Heart left ventricle (tissue), 16 donors: ENCODE data around the gene UMODL1. TPM values are rescaled to one million over a fixed set of nuclear protein-coding genes. Genes with fewer than 3 reads are reported as not detected.

Source experiments
- ATAC-seq, 4 donors: fragments of 200-7000 bp; cut with Tn5 transposase; one replicate each; pipeline ENCODE4 v1.9.1; 2020 to 2022; ENCODE audit warnings: moderate library complexity in 4 of 4, mild to moderate bottlenecking in 3 of 4, moderate number of reproducible peaks in 1 of 4
- DNase-seq, 5 donors: peaks; one replicate each; pipeline ENCODE4 v3.0.0-alpha.2; 2020
- H3K27ac ChIP-seq, 12 donors: fragments of 200-600 bp; sonication (generic) in 4 of 12; one replicate each; pipeline versions ENCODE4 v1.5.0 to v1.8.0; 2016 to 2022; ENCODE audit warnings: mild to moderate bottlenecking in 2 of 12
- H3K27me3 ChIP-seq, 9 donors: fragments of 200-600 bp; sonication (generic) in 2 of 9; one replicate each; pipeline versions ENCODE4 v1.5.1 to v1.8.0; 2016 to 2022; ENCODE audit warnings: mild to moderate bottlenecking in 3 of 9
- H3K36me3 ChIP-seq, 9 donors: fragments of 200-600 bp; sonication (generic) in 2 of 9; one replicate each; pipeline versions ENCODE4 v1.5.0 to v1.8.0; 2018 to 2022; ENCODE audit warnings: mild to moderate bottlenecking in 2 of 9
- H3K4me1 ChIP-seq, 12 donors: fragments of 200-600 bp; sonication (generic) in 4 of 12; one replicate each; pipeline versions ENCODE4 v1.5.0 to v1.8.0; 2016 to 2022; ENCODE audit warnings: mild to moderate bottlenecking in 3 of 12
- H3K4me3 ChIP-seq, 12 donors: fragments of 200-600 bp; sonication (generic) in 4 of 12; one replicate each; pipeline versions ENCODE4 v1.5.0 to v1.8.0; 2017 to 2022; ENCODE audit warnings: mild to moderate bottlenecking in 9 of 12, moderate library complexity in 4 of 12
- H3K9me3 ChIP-seq, 12 donors: fragments of 200-600 bp; sonication (generic) in 4 of 12; one replicate each; pipeline versions ENCODE4 v1.5.0 to v1.8.0; 2016 to 2022; ENCODE audit warnings: mild to moderate bottlenecking in 1 of 12
- CTCF ChIP-seq, 12 donors: fragments of 200-600 bp; sonication (generic) in 4 of 12; IDR thresholded peaks; one replicate each; pipeline versions ENCODE4 v1.5.0 to v1.8.0; 2018 to 2022; ENCODE audit warnings: antibody characterized with exemption in 12 of 12, mild to moderate bottlenecking in 5 of 12
- POLR2A ChIP-seq, 2 donors: fragments of 450-650 bp; IDR thresholded peaks; one replicate each; pipeline ENCODE4 v1.6.1; 2017; ENCODE audit warnings: antibody characterized with exemption in 2 of 2, mild to moderate bottlenecking in 2 of 2, moderate library complexity in 2 of 2
- WGBS, 4 donors: extraction: QIAGEN DNeasy Blood & Tissue Kit in 2 of 4; methylation state at CpG; one replicate each; pipeline versions ENCODE4 v1.1.5 to v1.1.7; 2013 to 2018; 5-methylcytosine and 5-hydroxymethylcytosine counted together
- intact Hi-C, 10 donors: fragments of 100-400 bp; cut with DNase I; formaldehyde crosslinking; loops; one replicate each; pipeline versions ENCODE4 v1.11.1 to v1.14.2; 2022
- polyA plus RNA-seq, 2 donors: library from polyadenylated mRNA; stranded (reverse); fragments of 200-250 nt; gene quantifications; one replicate each; pipeline ENCODE4 v1.2.3, GENCODE V29; 2013
- total RNA-seq, 9 donors: library from RNA; depleted of rRNA in 2 of 9; stranded (reverse); fragments of >200 nt in 2 of 9; fragmentation: NEBNext Ultra II Directional in 3 of 9; extraction: Animal tissue kit (Norgen Biotek cat#: 25700) in 3 of 9; gene quantifications; one replicate each; pipeline versions ENCODE4 v1.1.0 to v1.2.4, GENCODE V29; 2016 to 2023
- donor health status: ischemic (EF 13 %, LVEDD 7.1; RV severe dilation, severe dysfunction).
- donor health status: healthy with polysubstance abuse.
- donor health status: DM: no; HTN: yes; CAD: no.
- donor health status: DM: no; HTN: no; CAD: no.
- donor health status: ischemic (EF 25% LVEDD 6.9; RV normal size, moderate dysfunction).
- donor health status: ischemic (EF 25% LVEDD 5.7; RV mildly dilated, moderate dysfunction).
- donor health status: healthy.
- donor health status: DM: yes; HTN: yes; CAD: no.
- donor health status: ischemic (EF 35%, LVEDD 5.7; RV mildly dilated, moderate dysfunction).
- donor health status: nonischemic (EF 11% LVEDD 7.7; RV severe dilation, severe dysfunction).
- donor health status: DM: yes; HTN: yes; CAD: no.
- donor health status: PGD.
- donor health status: ischemic (EF 29% LVEDD 5.4; RV normal size, mild dysfunction).
- donor health status: nonischemic (EF 23%, LVEDD 6.1; RV moderate dilation, normal function).

UMODL1 gene
- total and polyA plus RNA-seq, 11 donors, result 0.07 to 0.19 TPM; not detected in 9

DNA sequence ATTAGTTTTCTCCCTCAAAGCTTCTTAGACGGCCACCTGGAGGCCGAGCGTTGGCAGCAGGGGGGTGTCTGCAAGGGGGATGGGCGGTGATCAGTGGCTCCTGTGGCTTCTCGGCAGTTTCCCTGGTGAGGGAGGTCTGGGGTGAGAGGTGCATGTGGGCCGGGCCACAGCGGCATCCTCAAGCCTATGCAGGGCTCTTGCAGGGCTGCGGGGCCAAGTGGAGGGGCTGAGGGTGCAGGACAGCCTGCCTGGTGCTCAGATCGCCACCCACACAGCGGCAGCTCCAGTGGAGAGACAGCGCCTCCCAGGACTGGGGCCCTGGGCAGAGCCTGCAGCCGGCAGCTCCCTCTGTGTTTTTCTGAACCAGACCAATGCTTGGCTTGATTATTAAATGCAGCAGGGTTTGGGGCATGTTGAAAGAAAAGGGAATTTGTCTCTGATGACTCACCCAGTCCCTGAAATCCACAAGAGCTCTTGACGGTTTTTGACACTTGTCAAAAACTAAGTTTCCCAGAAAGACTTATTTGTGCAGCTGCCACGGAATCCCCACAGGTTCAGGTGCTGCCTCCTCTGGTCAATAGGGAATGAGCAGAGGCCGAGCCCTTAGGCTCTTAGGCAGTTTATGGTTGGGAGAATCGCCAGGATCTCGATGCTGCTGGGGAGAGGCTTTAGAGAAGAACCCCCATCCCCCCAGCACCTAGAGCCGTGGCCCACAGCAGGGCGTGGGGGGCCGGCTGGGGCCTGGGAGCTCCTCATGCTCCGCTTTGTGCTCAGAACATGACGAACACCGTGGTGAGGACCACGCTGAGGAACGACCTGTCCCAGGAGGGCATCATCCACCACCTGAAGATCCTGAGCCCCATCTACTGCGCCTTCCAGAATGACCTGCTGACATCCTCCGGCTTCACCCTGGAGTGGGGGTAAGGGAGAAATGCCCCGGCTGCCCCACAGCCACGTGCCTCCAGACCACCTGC lies 54.7 kb downstream of the UMODL1 start:
- TF ChIP-seq CTCF (IDR thresholded peaks at IDR 0.05) (no peak), POLR2A (IDR thresholded peaks at IDR 0.05) (no peak)
- peaks cover 2 to 52% (median 12%) of the 10 kb centered on the region in 9 donors for H3K27me3 ChIP-seq
- DNase-seq (peak in 1 of 5 donors; percentile 45), ATAC-seq (no peak)
- no peaks in the 10 kb centered on the region for H3K36me3 ChIP-seq
- intact Hi-C loops, result no loop called here
- no peak overlapping the region for H3K4me3 ChIP-seq
- 74 to 79% (median 76%) methylated on average over 20 to 29 of the region's 29 CpGs for WGBS, 4 donors
- no peak overlapping the region for H3K27ac ChIP-seq
- H3K9me3 ChIP-seq, result no peaks in the 10 kb centered on the region
- peaks cover 0 to 4% (median 0%) of the 10 kb centered on the region in 12 donors for H3K4me1 ChIP-seq

DNA sequence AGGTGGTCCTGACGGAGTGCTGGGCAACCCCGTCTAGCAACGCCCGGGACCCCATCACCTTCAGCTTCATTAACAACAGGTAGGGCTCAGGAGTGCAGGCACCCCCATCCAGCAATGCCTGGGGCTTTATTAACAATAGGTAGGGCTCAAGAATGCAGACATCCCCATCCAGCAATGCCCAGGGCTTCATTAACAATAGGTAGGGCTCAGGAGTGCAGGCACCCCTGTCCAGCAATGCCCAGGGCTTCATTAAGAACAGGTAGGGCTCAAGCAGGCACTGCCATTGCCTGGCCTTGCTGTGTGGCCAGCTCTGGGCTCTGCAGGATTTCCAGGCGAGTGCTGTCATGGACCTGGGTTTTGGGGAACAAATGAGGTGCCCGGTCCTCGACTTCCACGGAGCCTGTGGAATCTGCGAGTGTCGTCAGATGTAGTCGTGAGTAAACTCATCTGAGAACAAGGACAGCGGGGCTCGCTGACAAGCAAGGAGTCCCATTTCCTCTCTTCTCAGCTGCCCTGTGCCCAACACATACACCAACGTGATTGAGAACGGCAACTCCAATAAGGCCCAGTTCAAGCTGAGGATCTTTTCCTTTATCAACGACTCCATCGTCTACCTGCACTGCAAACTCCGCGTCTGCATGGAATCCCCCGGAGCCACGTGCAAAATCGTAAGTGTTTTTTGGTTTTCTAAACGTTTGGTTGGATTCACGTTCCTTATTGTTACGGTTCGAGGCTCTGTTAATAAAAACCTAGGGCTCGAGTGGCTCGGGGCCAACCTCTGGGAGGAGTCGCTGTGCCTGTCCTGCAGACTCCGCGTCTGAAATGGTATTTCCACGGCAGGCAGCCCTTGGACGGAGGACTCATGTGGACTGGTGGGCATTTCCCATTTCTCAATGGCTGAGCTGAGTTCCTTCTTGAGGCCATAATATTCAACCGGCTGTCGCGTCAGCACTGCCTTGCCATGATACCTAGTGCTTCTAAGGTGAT lies 56.3 kb downstream of the UMODL1 start:
- intact Hi-C loops, result no loop called here
- H3K9me3 ChIP-seq, result no peaks in the 10 kb centered on the region
- no peak overlapping the region for H3K27ac ChIP-seq
- H3K4me3 ChIP-seq, result no peak overlapping the region
- WGBS, 4 donors, result 86 to 90% (median 88%) methylated on average over 35 to 36 of the region's 36 CpGs
- no peak for TF ChIP-seq POLR2A (IDR thresholded peaks at IDR 0.05)
- TF ChIP-seq CTCF (IDR thresholded peaks at IDR 0.05), result no peak
- peaks cover 0 to 4% (median 0%) of the 10 kb centered on the region in 12 donors for H3K4me1 ChIP-seq
- H3K27me3 ChIP-seq, result peaks cover 0 to 37% (median 8%) of the 10 kb centered on the region in 9 donors
- DNase-seq, result peak in 1 of 5 donors; percentile 23
- ATAC-seq, result no peak
- H3K36me3 ChIP-seq, result no peaks in the 10 kb centered on the region

DNA sequence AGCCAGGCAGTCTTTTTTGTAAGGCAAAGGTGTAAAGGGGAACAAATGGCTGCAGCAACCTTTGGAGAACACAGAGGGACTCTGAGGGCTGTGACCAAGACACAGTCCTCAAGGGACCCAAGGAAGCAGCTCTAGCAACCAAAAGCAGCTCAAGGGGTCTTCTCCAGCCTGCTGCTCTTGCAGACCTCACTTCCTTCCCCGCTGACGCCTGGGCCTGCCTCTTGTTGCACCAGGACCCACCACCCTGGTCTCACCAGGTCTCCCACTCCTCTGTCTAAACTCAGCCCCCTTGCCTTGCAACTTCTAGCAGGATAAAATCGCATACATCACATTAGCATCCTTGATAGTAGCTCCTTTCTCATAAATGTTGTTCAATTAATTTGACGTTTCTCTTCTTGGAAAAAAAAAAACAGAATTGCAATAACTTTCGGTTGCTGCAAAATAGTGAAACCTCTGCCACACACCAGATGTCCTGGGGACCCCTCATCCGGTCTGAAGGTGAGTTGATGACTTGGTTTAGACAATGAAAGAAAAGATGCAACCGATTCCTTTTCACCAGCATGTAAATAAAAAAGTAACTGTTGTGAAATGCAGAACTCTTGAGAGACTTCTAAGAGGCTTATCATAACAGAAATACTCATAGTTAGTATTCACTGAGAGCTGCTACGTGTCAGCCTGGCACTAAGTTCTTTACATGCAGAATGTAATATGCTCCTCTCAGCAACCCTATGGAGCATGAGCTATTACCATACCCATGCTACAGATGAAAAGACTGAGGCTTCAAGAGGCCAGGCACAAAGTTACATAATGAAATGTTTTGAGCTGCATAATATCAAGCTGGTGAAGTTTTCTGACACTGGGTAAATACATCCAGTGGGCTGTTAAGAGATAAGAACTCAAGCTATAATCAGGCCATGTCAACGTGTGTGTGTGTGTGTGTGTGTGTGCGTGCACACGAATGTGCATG lies 58.5 kb downstream of the UMODL1 start:
- no peak overlapping the region for H3K4me3 ChIP-seq
- no peaks in the 10 kb centered on the region for H3K36me3 ChIP-seq
- no peak for TF ChIP-seq CTCF (IDR thresholded peaks at IDR 0.05)
- no peak for TF ChIP-seq POLR2A (IDR thresholded peaks at IDR 0.05)
- DNase-seq, result peak in 1 of 5 donors; percentile 2
- H3K27me3 ChIP-seq, result peaks cover 0 to 26% (median 6%) of the 10 kb centered on the region in 9 donors
- intact Hi-C loops, result no loop called here
- 75 to 83% (median 77%) methylated on average over 11 of the region's 11 CpGs for WGBS, 4 donors
- H3K9me3 ChIP-seq, result no peaks in the 10 kb centered on the region
- H3K4me1 ChIP-seq, result peaks cover 0 to 4% (median 0%) of the 10 kb centered on the region in 12 donors
- no peak for ATAC-seq
- H3K27ac ChIP-seq, result no peak overlapping the region
